HG03095 (cell line): ENCODE data around the gene ATPAF2.
A peak's percentile ranks its signal among the peaks of the same experiment; 100 is the strongest.

Experiments used
- ATAC-seq: cut with Tn5 transposase; IDR thresholded peaks from one replicate; pipeline ENCODE4 v1.9.1; 2021; ENCODE audit warnings: moderate library complexity; ENCODE audit not compliant: unreplicated experiment

The ATPAF2 gene

GRCh38 chr17:18038861-18039534 is at the start of gene ATPAF2, which contains the start of gene GID4:
ATPAF2 (minus strand) TSS chr17:18039168; CDS start chr17:18039013, 155 bp downstream.
GID4 (plus strand) TSS chr17:18039408; CDS start chr17:18039465, 57 bp downstream.
- peak; percentile 80 for ATAC-seq

GRCh38 chr17:18087610-18088491 is 48.9 kb upstream of the ATPAF2 start, which contains the start of gene DRG2:
DRG2 (plus strand) TSS chr17:18087948; CDS start chr17:18088024, 76 bp downstream.
- peak; percentile 78 for ATAC-seq

- ATAC-seq, result no peak
These were observed 45.3 kb upstream of the ATPAF2 start for GRCh38 chr17:18084256-18084655.

DNA sequence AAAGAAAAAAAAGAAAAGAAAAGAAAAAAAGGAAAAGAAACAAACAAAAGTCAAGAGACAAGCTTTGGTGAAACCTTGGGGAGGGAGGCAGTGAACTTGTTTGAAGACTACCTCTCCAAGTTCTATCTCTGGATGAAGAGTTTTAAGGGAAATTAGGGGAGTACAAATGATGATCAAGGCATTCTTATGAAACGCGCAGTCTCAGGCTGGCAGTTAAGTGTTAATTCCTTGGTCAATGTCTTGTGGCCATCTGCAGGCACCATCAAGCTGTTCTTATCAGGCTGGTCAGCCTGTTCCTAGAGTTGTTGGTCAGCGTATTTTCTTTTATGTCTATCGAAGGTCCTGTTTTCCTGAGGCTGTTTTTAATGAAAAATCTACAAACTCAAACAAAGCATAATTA is 40.6 kb upstream of the ATPAF2 start:
- no peak for ATAC-seq

GRCh38 chr17:18076936-18077335 is 38.0 kb upstream of the ATPAF2 start:
- ATAC-seq, result no peak

- ATAC-seq, result no peak
These were observed 35.8 kb upstream of the ATPAF2 start for GRCh38 chr17:18074566-18075272.

DNA sequence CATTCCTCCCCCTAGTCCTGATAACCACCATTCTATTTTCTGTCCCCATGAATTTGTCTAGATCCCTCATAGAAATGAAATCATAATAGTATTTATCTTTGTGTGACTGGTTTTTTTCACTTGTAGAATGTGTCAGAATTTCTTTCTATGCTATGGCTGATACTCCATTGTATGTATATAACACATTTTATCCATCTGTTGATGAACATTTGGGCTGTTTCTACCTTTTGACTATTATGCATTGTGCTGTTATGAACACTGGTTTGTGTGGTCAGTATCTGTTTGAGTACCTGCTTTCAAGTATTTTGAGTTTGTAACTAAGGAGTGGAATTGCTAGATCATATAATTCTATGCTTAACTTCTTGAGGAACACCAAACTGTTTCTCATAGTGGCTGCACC is 32.8 kb upstream of the ATPAF2 start:
- ATAC-seq, result no peak

DNA sequence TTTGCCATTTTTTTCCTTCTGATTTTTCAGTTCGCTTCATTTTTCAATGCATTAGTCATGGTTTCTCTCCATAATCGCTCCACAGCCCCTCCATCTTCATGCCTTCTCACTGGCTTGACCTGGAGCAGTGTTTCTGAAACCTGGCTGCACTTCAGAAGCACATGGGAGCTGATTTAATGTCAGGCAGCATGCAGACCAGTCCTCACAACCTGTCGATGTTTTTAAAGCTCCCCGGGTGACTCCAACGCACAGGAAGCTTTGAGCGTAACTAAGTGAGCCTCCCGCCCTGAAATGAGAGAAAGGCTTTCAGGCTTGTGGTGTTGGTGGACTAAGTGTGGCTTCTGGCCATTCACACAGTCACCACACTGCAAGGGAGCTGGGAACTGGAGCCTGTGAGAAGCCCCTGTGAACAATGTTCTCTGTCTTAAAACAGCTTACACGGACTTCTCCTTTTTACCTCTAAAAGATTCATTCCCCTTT is 31.9 kb upstream of the ATPAF2 start:
- ATAC-seq, result no peak

GRCh38 chr17:18069101-18069500 is 30.1 kb upstream of the ATPAF2 start:
- no peak for ATAC-seq

DNA sequence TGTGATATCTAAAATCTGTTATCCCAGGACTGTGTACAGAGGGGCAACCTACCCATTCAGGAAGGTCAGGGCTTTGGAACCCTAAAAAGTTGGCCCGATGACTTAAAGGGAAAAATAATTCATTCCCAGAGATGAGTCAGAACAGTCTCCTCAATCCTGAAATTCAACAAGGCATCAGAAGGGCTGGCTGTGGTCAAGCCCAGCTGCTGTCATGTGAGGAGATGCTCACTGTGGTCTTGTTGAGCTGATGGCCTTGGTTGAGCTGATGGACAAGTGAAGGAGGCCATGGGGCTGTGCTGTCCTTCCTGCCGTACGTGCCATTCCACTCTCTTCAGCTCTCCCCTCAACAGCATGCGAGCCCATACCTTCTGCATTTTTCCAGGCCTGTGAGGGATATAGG is 27.9 kb upstream of the ATPAF2 start:
- no peak for ATAC-seq

GRCh38 chr17:18065546-18065945 is 26.6 kb upstream of the ATPAF2 start:
- no peak for ATAC-seq

DNA sequence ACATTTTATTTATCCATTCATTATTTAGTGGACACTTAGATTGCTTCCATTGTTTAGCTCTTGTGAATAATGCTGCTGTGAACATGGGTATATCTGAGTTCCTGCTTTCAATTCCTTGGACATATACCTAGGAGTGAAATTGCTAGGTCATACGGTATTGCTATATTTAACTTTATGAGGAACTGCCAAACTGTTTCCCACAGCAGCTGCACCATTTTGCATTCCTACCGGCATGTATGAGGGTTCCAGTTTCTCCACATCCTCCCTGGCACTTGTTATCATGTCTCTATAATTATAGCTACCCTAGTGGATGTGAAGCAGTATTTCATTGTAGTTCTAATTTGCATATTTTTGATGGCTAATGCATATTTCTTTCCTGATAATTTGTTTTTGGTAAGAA is 25.1 kb upstream of the ATPAF2 start:
- no peak for ATAC-seq

DNA sequence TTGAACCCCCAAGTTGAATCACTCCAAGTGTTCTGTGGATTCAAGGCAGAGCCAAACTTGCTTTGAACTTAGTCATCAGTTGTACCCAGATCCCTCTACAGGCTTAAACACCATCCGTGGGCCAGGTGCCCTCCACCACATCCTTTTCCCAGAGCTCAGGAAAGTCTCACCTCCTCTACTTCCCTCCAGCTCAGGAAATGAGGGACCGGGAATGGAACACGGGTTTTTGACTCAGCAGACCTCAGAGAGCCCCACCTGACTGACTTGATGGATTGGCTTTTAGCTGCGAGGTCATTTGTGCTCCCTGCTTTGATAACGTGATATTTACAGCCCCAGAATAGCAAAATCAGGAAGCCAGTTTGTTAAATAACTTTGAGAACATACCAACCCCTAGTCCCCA is 20.3 kb upstream of the ATPAF2 start:
- no peak for ATAC-seq

DNA sequence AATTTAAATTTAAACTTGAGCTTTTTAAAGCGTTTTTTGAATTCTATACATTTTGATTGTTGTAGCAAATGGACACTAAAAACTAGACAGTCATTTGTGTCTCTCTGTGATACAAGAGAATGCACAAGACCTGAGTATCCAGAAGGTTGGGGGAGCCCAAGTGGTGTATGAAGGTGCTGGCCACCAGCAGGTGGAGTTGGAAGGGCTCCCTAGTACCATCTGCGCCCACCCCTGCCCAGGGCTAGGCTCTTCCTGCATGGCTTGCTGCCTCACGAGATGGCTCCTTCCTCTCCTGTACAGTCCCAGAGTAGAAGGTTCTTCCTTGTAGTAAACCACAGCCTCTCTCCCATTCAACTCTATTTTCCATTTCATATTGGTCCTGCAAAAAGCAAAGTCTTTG is 17.2 kb upstream of the ATPAF2 start:
- no peak for ATAC-seq

DNA sequence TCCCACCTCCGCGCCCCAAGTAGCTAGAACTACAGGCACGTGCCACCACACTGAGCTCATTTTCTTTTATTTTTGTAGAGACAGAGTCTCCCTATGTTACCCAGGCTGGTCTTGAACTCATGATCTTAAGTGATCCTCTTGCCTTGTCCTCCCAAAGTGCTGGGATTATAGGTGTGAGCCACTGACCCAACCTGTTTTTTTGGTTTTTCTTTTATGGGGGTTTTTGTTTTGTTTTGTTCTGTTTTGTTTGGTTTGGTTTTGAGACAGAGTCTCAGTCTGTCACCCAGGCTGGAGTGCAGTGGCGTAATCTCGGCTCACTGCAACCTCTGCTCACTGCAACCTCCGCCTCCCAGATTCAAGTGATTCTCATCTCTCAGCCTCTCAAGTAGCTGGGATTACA is 16.6 kb upstream of the ATPAF2 start:
- no peak for ATAC-seq

- ATAC-seq, result no peak
These were observed 6.9 kb upstream of the ATPAF2 start for GRCh38 chr17:18045691-18046350.

GRCh38 chr17:18044609-18045008 is 5.6 kb upstream of the ATPAF2 start:
- ATAC-seq, result no peak

DNA sequence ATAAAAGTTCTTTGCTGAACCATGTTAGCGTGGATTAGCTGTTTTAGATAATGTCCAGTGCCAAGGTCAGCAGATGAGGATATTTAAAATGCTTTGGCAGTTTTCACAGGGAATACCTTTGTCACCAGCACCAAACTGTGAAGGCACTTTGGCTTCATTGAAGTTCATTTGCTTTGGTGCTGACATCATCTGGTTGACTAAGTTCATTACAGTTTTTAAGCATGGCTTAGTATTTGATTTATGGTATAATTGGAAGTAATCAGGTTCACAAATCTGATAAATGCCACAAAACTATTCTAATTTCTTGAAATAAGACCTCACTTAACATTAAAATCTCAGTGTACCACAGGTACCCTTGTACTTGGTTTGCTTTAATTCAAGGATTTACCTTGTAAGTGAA is 4.5 kb upstream of the ATPAF2 start:
- ATAC-seq, result no peak

GRCh38 chr17:18042983-18043382 is 4.0 kb upstream of the ATPAF2 start:
- ATAC-seq, result no peak

GRCh38 chr17:18041776-18042175 is 2.8 kb upstream of the ATPAF2 start:
- no peak for ATAC-seq
